ENCODE data around the gene EIF4EBP3. TPM values are rescaled to one million over a fixed set of nuclear protein-coding genes. Genes with fewer than 3 reads are reported as not detected.

The EIF4EBP3 gene
- total and polyA plus RNA-seq, 2 donors (not counting 1 experiment from before 2014, with no cell fraction given): 15.0 to 18.2 TPM

DNA sequence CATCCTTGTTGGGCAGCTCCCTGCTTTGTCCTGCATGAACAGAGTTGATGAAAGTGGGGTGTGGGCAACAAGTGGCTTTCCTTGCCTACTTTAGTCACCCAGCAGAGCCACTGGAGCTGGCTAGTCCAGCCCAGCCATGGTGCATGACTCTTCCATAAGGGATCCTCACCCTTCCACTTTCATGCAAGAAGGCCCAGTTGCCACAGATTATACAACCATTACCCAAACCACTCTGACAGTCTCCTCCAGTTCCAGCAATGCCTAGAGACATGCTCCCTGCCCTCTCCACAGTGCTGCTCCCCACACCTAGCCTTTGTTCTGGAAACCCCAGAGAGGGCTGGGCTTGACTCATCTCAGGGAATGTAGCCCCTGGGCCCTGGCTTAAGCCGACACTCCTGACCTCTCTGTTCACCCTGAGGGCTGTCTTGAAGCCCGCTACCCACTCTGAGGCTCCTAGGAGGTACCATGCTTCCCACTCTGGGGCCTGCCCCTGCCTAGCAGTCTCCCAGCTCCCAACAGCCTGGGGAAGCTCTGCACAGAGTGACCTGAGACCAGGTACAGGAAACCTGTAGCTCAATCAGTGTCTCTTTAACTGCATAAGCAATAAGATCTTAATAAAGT lies 21.1 kb downstream of the EIF4EBP3 start:
- peaks cover 28 to 41% of the 10 kb centered on the region in 2 donors for H3K4me1 ChIP-seq (ENCODE audit: control insufficient read depth in 2 of 2, insufficient read depth in 2 of 2, low read length in 2 of 2)
- Mint-ChIP-seq H3K4me3 (no peak overlapping the region), H3K9me3 (ENCODE audit: insufficient read depth) (no peaks in the 10 kb centered on the region), H3K27me3 (no peaks in the 10 kb centered on the region), H3K4me1 (peaks cover 50% of the 10 kb centered on the region), H3K27ac (peak overlapping the region; percentile 91)
- peak overlapping the region; percentile 62 for H3K4me2 ChIP-seq (replicated peaks; ENCODE audit: low read depth, low read length, poor library complexity, severe bottlenecking)
- H3K36me3 ChIP-seq (replicated peaks in 1 of 2; ENCODE audit: control extremely low read depth in 1 of 2, control insufficient read depth in 1 of 2, extremely low read depth in 1 of 2, insufficient read depth in 2 of 2, low read length in 1 of 2): peaks cover 0 to 21% of the 10 kb centered on the region in 2 experiments
- no peaks in the 10 kb centered on the region for H3K27me3 ChIP-seq (replicated peaks in 1 of 4; ENCODE audit: control extremely low read depth in 1 of 4, control insufficient read depth in 3 of 4, insufficient read depth in 4 of 4, low read length in 3 of 4)
- WGBS (ENCODE audit: insufficient coverage): 96% methylated on average over 2 of the region's 2 CpGs
- ATAC-seq (ENCODE audit: low read depth): no peak
- no peaks in the 10 kb centered on the region for H3K9me3 ChIP-seq (ENCODE audit: control extremely low read depth in 1 of 3, control insufficient read depth in 2 of 3, insufficient read depth in 1 of 3, low read length in 2 of 3)
- intact Hi-C loops (cut with micrococcal nuclease): loop anchor here (10.0 kb wide), 2 partner anchors 264 to 756 kb away; partner anchors contain the start of genes PFDN1 and TAF7
- H3K27ac ChIP-seq (ENCODE audit: low read length in 2 of 2): peak overlapping the region; percentile 52 to 80
- no peak for TF ChIP-seq EZH2 (IDR thresholded peaks at IDR 0.05; ENCODE audit: borderline replicate concordance, insufficient read depth, low read depth, low read length, poor library complexity, severe bottlenecking)
- TF ChIP-seq, protein P1, sequence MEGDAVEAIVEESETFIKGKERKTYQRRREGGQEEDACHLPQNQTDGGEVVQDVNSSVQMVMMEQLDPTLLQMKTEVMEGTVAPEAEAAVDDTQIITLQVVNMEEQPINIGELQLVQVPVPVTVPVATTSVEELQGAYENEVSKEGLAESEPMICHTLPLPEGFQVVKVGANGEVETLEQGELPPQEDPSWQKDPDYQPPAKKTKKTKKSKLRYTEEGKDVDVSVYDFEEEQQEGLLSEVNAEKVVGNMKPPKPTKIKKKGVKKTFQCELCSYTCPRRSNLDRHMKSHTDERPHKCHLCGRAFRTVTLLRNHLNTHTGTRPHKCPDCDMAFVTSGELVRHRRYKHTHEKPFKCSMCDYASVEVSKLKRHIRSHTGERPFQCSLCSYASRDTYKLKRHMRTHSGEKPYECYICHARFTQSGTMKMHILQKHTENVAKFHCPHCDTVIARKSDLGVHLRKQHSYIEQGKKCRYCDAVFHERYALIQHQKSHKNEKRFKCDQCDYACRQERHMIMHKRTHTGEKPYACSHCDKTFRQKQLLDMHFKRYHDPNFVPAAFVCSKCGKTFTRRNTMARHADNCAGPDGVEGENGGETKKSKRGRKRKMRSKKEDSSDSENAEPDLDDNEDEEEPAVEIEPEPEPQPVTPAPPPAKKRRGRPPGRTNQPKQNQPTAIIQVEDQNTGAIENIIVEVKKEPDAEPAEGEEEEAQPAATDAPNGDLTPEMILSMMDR (IDR thresholded peaks at IDR 0.05): no peak
- peak overlapping the region in 1 of 5 experiments; percentile 17 for H3K4me3 ChIP-seq (ENCODE audit: control extremely low read depth in 1 of 5, extremely low read depth in 1 of 5, insufficient read depth in 1 of 5, low read depth in 2 of 5, low read length in 4 of 5)
- peak overlapping the region; percentile 50 for H3K9ac ChIP-seq (ENCODE audit: low read length)
- H4K20me1 ChIP-seq (ENCODE audit: control insufficient read depth, insufficient read depth, low read length, poor library complexity, severe bottlenecking): no peaks in the 10 kb centered on the region
- no peak for DNase-seq
- H2AFZ ChIP-seq (ENCODE audit: insufficient read depth, low read depth, low read length, poor library complexity, severe bottlenecking): peak overlapping the region; percentile 66
- ChIA-PET POLR2A (interaction anchor here (0.7 to 1.2 kb wide), 2 partner anchors 10 to 112 kb away, joined by 3 to 4 read pairs; no protein-coding TSS in a partner anchor), CTCF (no interaction called here)
- peaks cover 18% of the 10 kb centered on the region for H3K79me2 ChIP-seq (ENCODE audit: control insufficient read depth, insufficient read depth, low read length)

DNA sequence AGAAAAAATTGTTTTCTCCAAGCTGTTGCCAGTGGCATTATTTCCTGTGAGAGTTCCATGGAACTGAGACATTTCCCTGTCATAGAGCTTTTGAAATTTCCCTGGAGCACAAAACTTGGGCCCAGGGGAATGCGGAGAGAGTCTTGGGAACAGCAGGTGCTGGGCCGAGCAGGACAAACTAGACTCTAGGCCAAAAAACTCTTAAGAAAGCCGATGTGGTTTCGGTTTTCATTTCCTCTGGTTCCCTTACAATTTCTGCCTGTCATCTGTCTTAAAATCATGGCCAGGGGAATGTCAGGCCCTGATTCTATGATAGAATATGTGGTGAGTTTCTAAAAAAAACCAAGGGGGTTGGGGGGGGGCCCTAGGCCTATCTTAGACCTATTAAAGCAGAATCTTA lies 21.7 kb downstream of the EIF4EBP3 start:
- Mint-ChIP-seq H3K4me3 (peak overlapping the region; percentile 71), H3K4me1 (peaks cover 45% of the 10 kb centered on the region), H3K27me3 (no peaks in the 10 kb centered on the region), H3K27ac (peak overlapping the region; percentile 91), H3K9me3 (ENCODE audit: insufficient read depth) (no peaks in the 10 kb centered on the region)
- ATAC-seq (ENCODE audit: low read depth) (no peak), DNase-seq (peak; percentile 56)
- Histone ChIP-seq H3K27me3 (replicated peaks in 1 of 4; ENCODE audit: control extremely low read depth in 1 of 4, control insufficient read depth in 3 of 4, insufficient read depth in 4 of 4, low read length in 3 of 4) (no peaks in the 10 kb centered on the region), H3K36me3 (replicated peaks in 1 of 2; ENCODE audit: control extremely low read depth in 1 of 2, control insufficient read depth in 1 of 2, extremely low read depth in 1 of 2, insufficient read depth in 2 of 2, low read length in 1 of 2) (peaks cover 0 to 21% of the 10 kb centered on the region in 2 experiments), H3K4me3 (ENCODE audit: control extremely low read depth in 1 of 5, extremely low read depth in 1 of 5, insufficient read depth in 1 of 5, low read depth in 2 of 5, low read length in 4 of 5) (peak overlapping the region in 1 of 5 experiments; percentile 17), H2AFZ (ENCODE audit: insufficient read depth, low read depth, low read length, poor library complexity, severe bottlenecking) (peak overlapping the region; percentile 66), H4K20me1 (ENCODE audit: control insufficient read depth, insufficient read depth, low read length, poor library complexity, severe bottlenecking) (no peaks in the 10 kb centered on the region), H3K27ac (ENCODE audit: low read length in 2 of 2) (peak overlapping the region; percentile 52 to 80), H3K4me1 (ENCODE audit: control insufficient read depth in 2 of 2, insufficient read depth in 2 of 2, low read length in 2 of 2) (peaks cover 25 to 36% of the 10 kb centered on the region in 2 donors), H3K9me3 (ENCODE audit: control extremely low read depth in 1 of 3, control insufficient read depth in 2 of 3, insufficient read depth in 1 of 3, low read length in 2 of 3) (no peaks in the 10 kb centered on the region), H3K4me2 (replicated peaks; ENCODE audit: low read depth, low read length, poor library complexity, severe bottlenecking) (peak overlapping the region; percentile 62), H3K79me2 (ENCODE audit: control insufficient read depth, insufficient read depth, low read length) (peaks cover 18% of the 10 kb centered on the region), H3K9ac (ENCODE audit: low read length) (peak overlapping the region; percentile 50)
- CTCF ChIA-PET: no interaction called here
- POLR2A ChIA-PET: interaction anchor here (0.7 to 1.2 kb wide), 2 partner anchors 9 to 111 kb away, joined by 3 to 4 read pairs; no protein-coding TSS in a partner anchor
- 19% methylated on average over 3 of the region's 4 CpGs for WGBS (ENCODE audit: insufficient coverage)
- TF ChIP-seq EZH2 (IDR thresholded peaks at IDR 0.05; ENCODE audit: borderline replicate concordance, insufficient read depth, low read depth, low read length, poor library complexity, severe bottlenecking): no peak
- TF ChIP-seq, protein P1 (IDR thresholded peaks at IDR 0.05): no peak
- intact Hi-C loops (cut with micrococcal nuclease): loop anchor here (10.0 kb wide), 2 partner anchors 264 to 756 kb away; partner anchors contain the start of genes PFDN1 and TAF7

Measured in B cell (primary cell).